KMS-11 (cell line): ENCODE measurements around the gene SIMC1.

Experiments used
- H2AFZ ChIP-seq: fragments of 200-600 bp; sonication (generic); 2 replicates; pipeline ENCODE4 v1.6.1; 2016; ENCODE audit warnings: antibody characterized with exemption, mixed run types, low read depth
- H3K27ac ChIP-seq: fragments of 200-600 bp; sonication (generic); 2 replicates; pipeline ENCODE4 v1.6.1; 2016; ENCODE audit warnings: mild to moderate bottlenecking, mixed run types
- H3K27me3 ChIP-seq: fragments of 200-600 bp; sonication (generic); 2 replicates; pipeline ENCODE4 v1.6.1; 2017; ENCODE audit warnings: mild to moderate bottlenecking, low read depth, mixed run types, moderate library complexity; ENCODE audit not compliant: insufficient read depth
- H3K36me3 ChIP-seq: fragments of 200-600 bp; sonication (generic); 2 replicates; pipeline ENCODE4 v1.6.1; 2017; ENCODE audit warnings: mild to moderate bottlenecking, mixed run types; ENCODE audit not compliant: insufficient read depth
- H3K4me1 ChIP-seq: fragments of 200-600 bp; sonication (generic); 2 replicates; pipeline ENCODE4 v1.6.1; 2016; ENCODE audit warnings: mild to moderate bottlenecking, low read depth, mixed run types; ENCODE audit not compliant: poor library complexity, severe bottlenecking
- H3K4me2 ChIP-seq: fragments of 200-600 bp; sonication (generic); 2 replicates; pipeline ENCODE4 v1.7.0; 2016; ENCODE audit warnings: mild to moderate bottlenecking, mixed run types
- H3K4me3 ChIP-seq: fragments of 200-600 bp; sonication (generic); IDR thresholded peaks from 2 replicates; pipeline ENCODE4 v1.6.1; 2017; ENCODE audit warnings: low read depth, low read length, mixed read lengths; ENCODE audit not compliant: insufficient read depth
- H3K79me2 ChIP-seq: fragments of 200-600 bp; sonication (generic); 2 replicates; pipeline ENCODE4 v1.6.1; 2016; ENCODE audit warnings: low read depth, mixed run types; ENCODE audit not compliant: insufficient read depth
- H3K9ac ChIP-seq: fragments of 200-600 bp; sonication (generic); 2 replicates; pipeline ENCODE4 v1.6.1; 2016; ENCODE audit warnings: mild to moderate bottlenecking, mixed run types
- H4K20me1 ChIP-seq: fragments of 200-600 bp; sonication (generic); 2 replicates; pipeline ENCODE4 v1.6.1; 2016; ENCODE audit warnings: mild to moderate bottlenecking, mixed run types; ENCODE audit not compliant: insufficient read depth
- TF ChIP-seq, protein P1 (sequence below): fragments of 200-600 bp; sonication (generic); conservative IDR thresholded peaks from 2 replicates; pipeline ENCODE4 v1.6.1; 2017; ENCODE audit warnings: low read depth, mild to moderate bottlenecking, antibody characterized with exemption, low read length, moderate library complexity, mixed read lengths

The SIMC1 gene

DNA sequence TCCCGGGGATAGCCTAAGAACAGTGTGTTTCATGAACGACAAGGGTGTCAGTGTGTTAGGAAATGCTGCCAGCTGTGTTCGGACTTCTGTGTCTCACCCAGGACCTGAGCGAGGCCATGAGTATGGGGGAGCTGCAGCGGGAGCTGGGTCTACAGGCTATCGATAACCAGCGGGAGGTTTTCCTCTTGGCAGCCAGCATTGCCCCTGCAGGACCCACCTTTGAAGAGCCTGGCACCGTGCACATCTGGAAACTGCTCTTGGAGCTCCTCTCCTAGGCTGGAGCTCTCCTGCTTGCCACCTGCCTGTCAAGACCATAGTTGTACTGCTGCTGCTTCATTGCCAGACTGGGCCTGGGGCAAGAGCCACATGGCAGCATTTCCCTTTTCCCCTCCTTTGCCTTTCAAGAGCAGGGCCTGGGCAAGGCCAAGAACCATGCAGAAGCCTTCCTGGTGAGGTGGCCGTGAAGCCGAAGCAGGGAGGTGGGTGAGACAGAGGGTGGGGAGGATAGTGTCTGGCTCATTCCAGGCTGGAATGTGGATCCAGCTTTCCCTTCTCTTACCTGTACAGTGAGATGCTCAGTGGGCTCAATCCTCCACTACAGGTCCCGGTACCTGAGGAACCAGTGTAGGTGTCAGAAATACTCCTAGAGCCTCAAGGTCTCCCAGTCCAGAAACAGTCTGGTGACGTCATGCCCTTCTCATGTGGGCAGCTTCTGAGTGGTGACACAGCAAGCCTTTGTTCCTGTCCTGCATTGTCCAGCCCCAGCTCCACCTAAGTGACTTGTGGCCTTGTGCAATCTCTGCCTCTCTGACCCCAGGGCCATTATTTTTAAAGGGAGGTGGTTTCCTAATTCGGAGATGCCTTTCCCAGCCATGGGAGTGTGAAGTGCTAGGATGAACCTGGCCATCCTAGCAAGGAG lies 133.7 kb downstream of the SIMC1 start:
- Histone ChIP-seq H3K27ac (no peak overlapping the region), H3K4me3 (no peak overlapping the region), H3K79me2 (no peaks in the 10 kb centered on the region), H3K4me1 (no peaks in the 10 kb centered on the region), H3K9ac (no peak overlapping the region), H3K27me3 (no peaks in the 10 kb centered on the region), H4K20me1 (no peaks in the 10 kb centered on the region), H2AFZ (no peak overlapping the region), H3K4me2 (no peak overlapping the region), H3K36me3 (no peaks in the 10 kb centered on the region)
- TF ChIP-seq, protein P1, sequence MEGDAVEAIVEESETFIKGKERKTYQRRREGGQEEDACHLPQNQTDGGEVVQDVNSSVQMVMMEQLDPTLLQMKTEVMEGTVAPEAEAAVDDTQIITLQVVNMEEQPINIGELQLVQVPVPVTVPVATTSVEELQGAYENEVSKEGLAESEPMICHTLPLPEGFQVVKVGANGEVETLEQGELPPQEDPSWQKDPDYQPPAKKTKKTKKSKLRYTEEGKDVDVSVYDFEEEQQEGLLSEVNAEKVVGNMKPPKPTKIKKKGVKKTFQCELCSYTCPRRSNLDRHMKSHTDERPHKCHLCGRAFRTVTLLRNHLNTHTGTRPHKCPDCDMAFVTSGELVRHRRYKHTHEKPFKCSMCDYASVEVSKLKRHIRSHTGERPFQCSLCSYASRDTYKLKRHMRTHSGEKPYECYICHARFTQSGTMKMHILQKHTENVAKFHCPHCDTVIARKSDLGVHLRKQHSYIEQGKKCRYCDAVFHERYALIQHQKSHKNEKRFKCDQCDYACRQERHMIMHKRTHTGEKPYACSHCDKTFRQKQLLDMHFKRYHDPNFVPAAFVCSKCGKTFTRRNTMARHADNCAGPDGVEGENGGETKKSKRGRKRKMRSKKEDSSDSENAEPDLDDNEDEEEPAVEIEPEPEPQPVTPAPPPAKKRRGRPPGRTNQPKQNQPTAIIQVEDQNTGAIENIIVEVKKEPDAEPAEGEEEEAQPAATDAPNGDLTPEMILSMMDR: no peak

DNA sequence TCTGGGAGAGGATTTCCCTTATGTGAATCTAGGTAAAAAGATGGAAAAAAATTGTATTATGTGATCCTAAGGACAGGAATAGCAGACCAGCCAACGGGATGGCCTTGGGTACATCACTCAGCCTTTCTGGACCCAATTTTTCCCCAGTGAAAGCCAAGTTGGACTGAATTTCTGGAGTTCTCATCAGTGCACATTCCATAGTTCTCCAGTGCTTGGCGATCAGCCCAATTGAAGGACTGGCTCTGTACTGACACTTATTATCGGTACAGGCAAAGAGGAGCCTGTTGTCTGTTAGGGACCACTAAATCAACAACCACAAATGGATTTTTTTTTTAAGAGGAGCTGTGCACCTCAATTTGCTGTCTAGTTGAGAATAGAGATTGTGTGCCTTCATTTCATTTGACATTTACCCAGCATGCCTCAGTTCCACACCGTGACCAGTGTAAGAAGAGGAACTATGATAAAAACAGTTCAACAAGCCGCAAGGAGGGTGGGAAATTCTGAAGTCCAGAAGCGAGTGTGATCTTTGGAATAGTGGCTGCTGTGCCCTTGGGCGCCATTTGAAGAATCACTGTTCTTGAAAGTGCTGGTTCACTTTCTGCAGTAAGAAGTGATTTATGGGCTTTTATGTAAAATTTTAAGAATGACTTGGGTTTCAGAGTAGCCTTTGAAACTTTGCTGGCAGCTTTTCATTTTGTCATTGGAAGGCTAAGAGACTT lies 135.0 kb downstream of the SIMC1 start:
- Histone ChIP-seq H3K36me3 (no peaks in the 10 kb centered on the region), H4K20me1 (no peaks in the 10 kb centered on the region), H3K9ac (no peak overlapping the region), H3K4me1 (no peaks in the 10 kb centered on the region), H2AFZ (no peak overlapping the region), H3K79me2 (no peaks in the 10 kb centered on the region), H3K27me3 (no peaks in the 10 kb centered on the region), H3K4me2 (no peak overlapping the region), H3K4me3 (no peak overlapping the region), H3K27ac (no peak overlapping the region)
- TF ChIP-seq, protein P1: no peak

DNA sequence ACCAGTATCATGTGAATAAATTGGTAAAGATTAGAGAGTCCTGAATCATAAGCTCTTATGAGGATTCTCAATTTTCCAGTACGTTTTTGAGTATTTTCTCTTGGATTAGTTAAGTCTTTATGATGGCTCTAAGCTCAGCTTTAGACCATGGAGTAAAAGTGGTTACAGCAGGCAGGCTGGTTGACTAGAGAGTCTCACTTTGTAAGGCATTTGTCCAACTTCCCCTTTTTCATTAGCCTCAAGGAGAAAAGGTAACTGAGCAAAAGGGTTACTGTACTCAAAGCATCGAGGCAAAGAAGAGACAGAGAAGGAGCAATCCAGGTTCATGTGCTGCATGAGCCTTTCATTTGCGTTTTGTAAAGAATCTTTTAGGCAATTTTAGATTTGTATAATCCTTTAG lies 141.7 kb downstream of the SIMC1 start:
- Histone ChIP-seq H3K27me3 (no peaks in the 10 kb centered on the region), H3K4me1 (no peaks in the 10 kb centered on the region), H3K4me3 (no peak overlapping the region), H3K79me2 (no peaks in the 10 kb centered on the region), H3K4me2 (no peak overlapping the region), H3K27ac (no peak overlapping the region), H4K20me1 (no peaks in the 10 kb centered on the region), H2AFZ (no peak overlapping the region), H3K9ac (no peak overlapping the region), H3K36me3 (no peaks in the 10 kb centered on the region)
- TF ChIP-seq, protein P1: no peak

DNA sequence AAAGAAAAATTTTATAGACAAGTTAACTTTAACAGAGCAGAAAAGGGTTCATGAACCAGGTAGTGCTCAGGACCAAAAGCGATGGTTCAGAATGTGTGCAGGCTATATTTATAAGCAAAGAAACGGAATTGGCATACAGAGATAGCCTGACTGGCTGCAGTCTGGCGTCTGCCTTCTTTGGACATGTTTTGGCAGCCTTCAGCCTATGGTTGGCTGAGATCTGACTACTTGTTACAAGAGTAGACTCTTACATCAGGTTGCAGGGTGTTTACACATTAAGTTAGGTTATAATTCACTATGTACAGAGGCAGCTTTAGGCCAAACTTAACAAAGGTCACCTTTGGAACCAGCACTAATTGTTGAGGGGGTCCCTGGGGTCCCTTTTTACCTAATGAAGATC lies 143.2 kb downstream of the SIMC1 start:
- peaks cover 14% of the 10 kb centered on the region for H3K79me2 ChIP-seq
- H3K4me1 ChIP-seq: no peaks in the 10 kb centered on the region
- no peak overlapping the region for H3K27ac ChIP-seq
- no peak overlapping the region for H3K9ac ChIP-seq
- no peaks in the 10 kb centered on the region for H3K27me3 ChIP-seq
- H3K4me2 ChIP-seq: no peak overlapping the region
- H3K36me3 ChIP-seq: 0 out of 2 replicates have a peak, but pooled peaks cover 6% of the 10 kb centered on the region
- TF ChIP-seq, protein P1: no peak
- no peaks in the 10 kb centered on the region for H4K20me1 ChIP-seq
- no peak overlapping the region for H3K4me3 ChIP-seq
- no peak overlapping the region for H2AFZ ChIP-seq
